H9 (cell line): ENCODE data around the gene NANOS2. TPM values are rescaled to one million over a fixed set of nuclear protein-coding genes. Genes with fewer than 3 reads are reported as not detected.

Experiments used
- DNase-seq: peaks from one replicate; pipeline ENCODE4 v3.0.0-alpha.2; 2017
- H2AFZ ChIP-seq: one replicate; pipeline ENCODE4 v1.6.1; 2013; ENCODE audit warnings: mild to moderate bottlenecking, low read length, control low read depth, moderate library complexity
- H2AK5ac ChIP-seq: 2 replicates; pipeline ENCODE4 v1.6.1; 2013; ENCODE audit warnings: low read length, control low read depth, mixed read lengths; ENCODE audit not compliant: insufficient read length
- H2BK120ac ChIP-seq: one replicate; pipeline ENCODE4 v1.6.1; 2013; ENCODE audit warnings: low read depth, mild to moderate bottlenecking, low read length, control low read depth, inconsistent platforms; ENCODE audit not compliant: poor library complexity, severe bottlenecking
- H2BK12ac ChIP-seq: 2 replicates; pipeline ENCODE4 v1.6.1; 2013; ENCODE audit warnings: low read length, control low read depth, mixed read lengths, low read depth; ENCODE audit not compliant: insufficient read length
- H2BK15ac ChIP-seq: 2 replicates; pipeline ENCODE4 v1.6.1; 2013; ENCODE audit warnings: low read depth, low read length, control low read depth
- H2BK20ac ChIP-seq: one replicate; pipeline ENCODE4 v1.6.1; 2013; ENCODE audit warnings: low read depth, mild to moderate bottlenecking, low read length, control low read depth, inconsistent platforms; ENCODE audit not compliant: poor library complexity, severe bottlenecking
- H2BK5ac ChIP-seq: 2 replicates; pipeline ENCODE4 v1.6.1; 2013; ENCODE audit warnings: low read length, control low read depth, mixed read lengths; ENCODE audit not compliant: insufficient read length
- H3K14ac ChIP-seq: 2 replicates; pipeline ENCODE4 v1.6.1; 2013; ENCODE audit warnings: low read length, control low read depth; ENCODE audit not compliant: insufficient read depth
- H3K18ac ChIP-seq: 2 replicates; pipeline ENCODE4 v1.6.1; 2013; ENCODE audit warnings: low read depth, mild to moderate bottlenecking, mixed read lengths, low read length, control low read depth; ENCODE audit not compliant: insufficient read length
- H3K23ac ChIP-seq: 2 replicates; pipeline ENCODE4 v1.6.1; 2013; ENCODE audit warnings: low read length, control low read depth, mixed read lengths, low read depth; ENCODE audit not compliant: insufficient read length
- H3K23me2 ChIP-seq: 2 replicates; pipeline ENCODE4 v1.6.1; 2013; ENCODE audit warnings: low read depth, mild to moderate bottlenecking, mixed read lengths, low read length, control low read depth; ENCODE audit not compliant: insufficient read length, poor library complexity, severe bottlenecking
- H3K27ac ChIP-seq: 2 replicates; pipeline ENCODE4 v1.5.1; 2013; ENCODE audit warnings: low read length, control low read depth, mixed read lengths, low read depth; ENCODE audit not compliant: insufficient read length
- H3K27me3 ChIP-seq: 2 replicates; pipeline ENCODE4 v1.6.1; 2013; ENCODE audit warnings: low read length, control low read depth, inconsistent platforms; ENCODE audit not compliant: insufficient read depth
- H3K4ac ChIP-seq: 2 replicates; pipeline ENCODE4 v1.6.1; 2013; ENCODE audit warnings: low read depth, mild to moderate bottlenecking, control low read depth, inconsistent platforms, low read length, moderate library complexity
- H3K4me1 ChIP-seq: 2 replicates; pipeline ENCODE4 v1.6.1; 2013; ENCODE audit warnings: low read length, control low read depth, inconsistent platforms; ENCODE audit not compliant: insufficient read depth
- H3K4me2 ChIP-seq: 2 replicates; pipeline ENCODE4 v1.6.1; 2013; ENCODE audit warnings: low read length, control low read depth, mixed read lengths; ENCODE audit not compliant: insufficient read length, insufficient read depth
- H3K56ac ChIP-seq: 2 replicates; pipeline ENCODE4 v1.6.1; 2013; ENCODE audit warnings: low read depth, mild to moderate bottlenecking, mixed read lengths, low read length, control low read depth; ENCODE audit not compliant: insufficient read length
- H3K79me1 ChIP-seq: 2 replicates; pipeline ENCODE4 v1.6.1; 2013; ENCODE audit warnings: low read depth, mild to moderate bottlenecking, moderate library complexity, low read length, control low read depth, inconsistent platforms; ENCODE audit not compliant: insufficient read depth, poor library complexity, severe bottlenecking
- H3K79me2 ChIP-seq: 2 replicates; pipeline ENCODE4 v1.6.1; 2013; ENCODE audit warnings: low read length, control low read depth, inconsistent platforms; ENCODE audit not compliant: insufficient read depth
- H3K9ac ChIP-seq: 2 replicates; pipeline ENCODE4 v1.6.1; 2013; ENCODE audit warnings: low read length, control low read depth, mixed read lengths; ENCODE audit not compliant: insufficient read length; ENCODE audit errors: extremely low read depth
- H3K9me3 ChIP-seq: one replicate; pipeline ENCODE4 v1.6.1; 2013; ENCODE audit warnings: low read depth, low read length, inconsistent platforms; ENCODE audit not compliant: control insufficient read depth
- H3T11ph ChIP-seq: one replicate; pipeline ENCODE4 v1.6.1; 2013; ENCODE audit warnings: mild to moderate bottlenecking, low read length, control low read depth, inconsistent platforms
- H4K20me1 ChIP-seq: one replicate; pipeline ENCODE4 v1.6.1; 2013; ENCODE audit not compliant: control insufficient read depth, insufficient read length, insufficient read depth
- H4K5ac ChIP-seq: 2 replicates; pipeline ENCODE4 v1.6.1; 2013; ENCODE audit warnings: low read depth, mild to moderate bottlenecking, mixed read lengths, low read length, control low read depth; ENCODE audit not compliant: insufficient read length
- H4K8ac ChIP-seq: replicated peaks from 2 replicates; pipeline ENCODE4 v1.6.1; 2013; ENCODE audit warnings: low read length, control low read depth, mixed read lengths, low read depth; ENCODE audit not compliant: insufficient read length
- H4K91ac ChIP-seq: 2 replicates; pipeline ENCODE4 v1.6.1; 2013; ENCODE audit warnings: low read depth, mild to moderate bottlenecking, moderate library complexity, mixed read lengths, low read length, control low read depth; ENCODE audit not compliant: insufficient read length
- H3K27ac Mint-ChIP-seq, 3 experiments: 2 replicates in 2 of 3; 3 replicates in 1 of 3; pipeline ENCODE4 v1.8.0; 2020 to 2021; ENCODE audit warnings: mixed read lengths in 3 of 3, mild to moderate bottlenecking in 1 of 3, moderate library complexity in 1 of 3
- H3K27me3 Mint-ChIP-seq: 2 replicates; pipeline ENCODE4 v1.8.0; 2021; ENCODE audit warnings: low read depth, mild to moderate bottlenecking, moderate library complexity, mixed read lengths
- H3K36me3 Mint-ChIP-seq, 3 experiments: 2 replicates in 2 of 3; 3 replicates in 1 of 3; pipeline ENCODE4 v1.8.0; 2020 to 2021; ENCODE audit warnings: low read depth in 3 of 3, mixed read lengths in 3 of 3; ENCODE audit not compliant: insufficient read depth in 1 of 3
- H3K4me1 Mint-ChIP-seq, 2 experiments: 2 replicates each; pipeline ENCODE4 v1.8.0; 2020; ENCODE audit warnings: mixed read lengths in 2 of 2
- H3K4me3 Mint-ChIP-seq, 2 experiments: 2 replicates in 1 of 2; 3 replicates in 1 of 2; pipeline ENCODE4 v1.8.0; 2020 to 2021; ENCODE audit warnings: mild to moderate bottlenecking in 2 of 2, mixed read lengths in 2 of 2, moderate library complexity in 1 of 2
- H3K9me3 Mint-ChIP-seq, 2 experiments: 2 replicates in 1 of 2; 3 replicates in 1 of 2; pipeline ENCODE4 v1.8.0; 2020; ENCODE audit warnings: mild to moderate bottlenecking in 2 of 2, mixed read lengths in 2 of 2, moderate library complexity in 1 of 2
- WGBS: extraction: QIAGEN DNeasy Blood & Tissue Kit; methylation state at CpG from one replicate; pipeline ENCODE4 v1.1.7; 2013; ENCODE audit warnings: missing lambda C conversion rate, low lambda C conversion rate, mixed read lengths; ENCODE audit not compliant: insufficient read length; ENCODE audit errors: extremely low coverage; 5-methylcytosine and 5-hydroxymethylcytosine counted together
- total RNA-seq: library from RNA; stranded (reverse); gene quantifications from 2 replicates; pipeline ENCODE4 v1.2.1, GENCODE V29; 2021
- TF ChIP-seq, protein P1 (sequence below): fragments of 200-600 bp; sonication (generic); conservative IDR thresholded peaks from 3 replicates; pipeline ENCODE4 v1.8.0; 2021; ENCODE audit warnings: antibody characterized with exemption, mild to moderate bottlenecking

Gene NANOS2
- total RNA-seq, 1 experiment from 2014 or later: not detected

DNA sequence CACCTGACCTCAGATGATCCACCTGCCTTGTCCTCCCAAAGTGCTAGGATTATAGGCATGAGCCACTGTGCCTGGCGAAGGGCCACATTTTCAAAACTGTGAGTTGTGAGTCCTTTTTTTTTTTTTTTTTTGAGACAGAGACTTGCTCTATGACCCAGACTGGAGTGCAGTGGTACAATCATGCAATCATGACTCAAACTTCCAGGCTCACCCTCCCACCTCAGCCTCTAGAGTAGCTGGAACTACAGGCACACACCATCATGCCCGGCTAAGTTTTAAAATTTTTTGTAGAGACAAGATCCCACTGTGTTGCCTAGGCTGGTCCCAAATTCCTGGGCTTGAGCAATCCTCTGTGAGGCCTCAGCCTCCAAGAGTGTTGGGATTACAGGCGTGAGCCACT is 8.4 kb downstream of the NANOS2 start:
- no peaks in the 10 kb centered on the region for H3K27me3 ChIP-seq
- H4K5ac ChIP-seq: no peak overlapping the region
- peak overlapping the region in 1 of 3 experiments; percentile 41; a peak in 1 of 7 replicates for H3K27ac Mint-ChIP-seq
- H4K8ac ChIP-seq: no peak overlapping the region
- H2AFZ ChIP-seq: no peak overlapping the region
- H3K4me1 ChIP-seq: no peaks in the 10 kb centered on the region
- no peaks in the 10 kb centered on the region for H4K20me1 ChIP-seq
- no peaks in the 10 kb centered on the region for H3K79me2 ChIP-seq
- no peak overlapping the region for H3K4ac ChIP-seq
- H3K36me3 Mint-ChIP-seq: no peaks in the 10 kb centered on the region
- H2BK15ac ChIP-seq: no peak overlapping the region
- H3K79me1 ChIP-seq: no peaks in the 10 kb centered on the region
- H3T11ph ChIP-seq: no peak overlapping the region
- no peak overlapping the region for H2BK5ac ChIP-seq
- H3K23ac ChIP-seq: no peak overlapping the region
- WGBS: no CpG with 5 or more reads among the region's 3 CpGs
- no peak overlapping the region for H2BK20ac ChIP-seq
- no peak overlapping the region for H3K14ac ChIP-seq
- peaks cover 7% of the 10 kb centered on the region; the same call in 1 of the 2 replicates for H3K27me3 Mint-ChIP-seq
- H3K9me3 Mint-ChIP-seq: no peaks in the 10 kb centered on the region
- no peak overlapping the region for H3K27ac ChIP-seq
- TF ChIP-seq, protein P1, sequence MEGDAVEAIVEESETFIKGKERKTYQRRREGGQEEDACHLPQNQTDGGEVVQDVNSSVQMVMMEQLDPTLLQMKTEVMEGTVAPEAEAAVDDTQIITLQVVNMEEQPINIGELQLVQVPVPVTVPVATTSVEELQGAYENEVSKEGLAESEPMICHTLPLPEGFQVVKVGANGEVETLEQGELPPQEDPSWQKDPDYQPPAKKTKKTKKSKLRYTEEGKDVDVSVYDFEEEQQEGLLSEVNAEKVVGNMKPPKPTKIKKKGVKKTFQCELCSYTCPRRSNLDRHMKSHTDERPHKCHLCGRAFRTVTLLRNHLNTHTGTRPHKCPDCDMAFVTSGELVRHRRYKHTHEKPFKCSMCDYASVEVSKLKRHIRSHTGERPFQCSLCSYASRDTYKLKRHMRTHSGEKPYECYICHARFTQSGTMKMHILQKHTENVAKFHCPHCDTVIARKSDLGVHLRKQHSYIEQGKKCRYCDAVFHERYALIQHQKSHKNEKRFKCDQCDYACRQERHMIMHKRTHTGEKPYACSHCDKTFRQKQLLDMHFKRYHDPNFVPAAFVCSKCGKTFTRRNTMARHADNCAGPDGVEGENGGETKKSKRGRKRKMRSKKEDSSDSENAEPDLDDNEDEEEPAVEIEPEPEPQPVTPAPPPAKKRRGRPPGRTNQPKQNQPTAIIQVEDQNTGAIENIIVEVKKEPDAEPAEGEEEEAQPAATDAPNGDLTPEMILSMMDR: no peak
- no peak overlapping the region for H2BK12ac ChIP-seq
- no peak overlapping the region for H4K91ac ChIP-seq
- no peak for DNase-seq
- H3K4me3 Mint-ChIP-seq: no peak overlapping the region
- H2AK5ac ChIP-seq: no peak overlapping the region
- H3K18ac ChIP-seq: no peak overlapping the region
- H3K4me2 ChIP-seq: no peak overlapping the region
- H3K56ac ChIP-seq: no peak overlapping the region
- no peak overlapping the region for H3K9ac ChIP-seq
- H3K23me2 ChIP-seq: peaks cover 14% of the 10 kb centered on the region
- no peak overlapping the region for H2BK120ac ChIP-seq
- H3K9me3 ChIP-seq: no peaks in the 10 kb centered on the region
- peaks cover 3 to 6% of the 10 kb centered on the region in 2 experiments; a peak in 3 of 4 replicates for H3K4me1 Mint-ChIP-seq
